ENCODE data around the gene SLC41A1. TPM values are rescaled to one million over a fixed set of nuclear protein-coding genes. Genes with fewer than 3 reads are reported as not detected.

The SLC41A1 gene
- total and polyA plus RNA-seq, 2 experiments from 2014 or later: 11.8 to 30.0 TPM

- no peak for TF ChIP-seq STAT1 (IDR thresholded peaks at IDR 0.05; ENCODE audit: unreplicated experiment)
- no peak for TF ChIP-seq EZH2 (IDR thresholded peaks at IDR 0.05; ENCODE audit: low read depth, unreplicated experiment)
- no peak for TF ChIP-seq ZNF331 (CRISPR knock-in tag; IDR thresholded peaks at IDR 0.05; ENCODE audit: low read depth)
- TF ChIP-seq JUNB (IDR thresholded peaks at IDR 0.05; ENCODE audit: unreplicated experiment): no peak
- no peak for TF ChIP-seq ETS1 (IDR thresholded peaks at IDR 0.05)
- no peak for TF ChIP-seq ZNF462 (CRISPR knock-in tag; IDR thresholded peaks at IDR 0.05)
Observed at GRCh38 chr1:205843036-205843859, 30.2 kb upstream of the SLC41A1 start (continued).

GRCh38 chr1:205842229-205842628, 29.2 kb upstream of the SLC41A1 start:
- ATAC-seq (no peak), DNase-seq (ENCODE audit: low spot score) (no peak)
- Histone ChIP-seq H3K9me2 (ENCODE audit: insufficient read depth) (peaks cover 3% of the 10 kb centered on the region; the same call in 1 of the 2 replicates), H3K4me1 (ENCODE audit: insufficient read depth) (no peaks in the 10 kb centered on the region), H3K36me3 (ENCODE audit: insufficient read depth) (no peaks in the 10 kb centered on the region), H3K79me2 (replicated peaks; ENCODE audit: insufficient read depth) (no peaks in the 10 kb centered on the region), H3K27me3 (ENCODE audit: insufficient read depth) (no peaks in the 10 kb centered on the region), H2AFZ (no peak overlapping the region), H3K4me3 (no peak overlapping the region), H3K27ac (ENCODE audit: low read depth) (no peak overlapping the region), H3F3A (replicated peaks; ENCODE audit: low read depth) (no peaks in the 10 kb centered on the region), H3K4me2 (no peak overlapping the region), H4K20me1 (replicated peaks; ENCODE audit: insufficient read depth) (no peaks in the 10 kb centered on the region)
- H3K27ac Mint-ChIP-seq: no peak overlapping the region
- H3K36me3 Mint-ChIP-seq (ENCODE audit: low read depth): no peaks in the 10 kb centered on the region
- H3K4me3 Mint-ChIP-seq: no peak overlapping the region
- H3K9me3 Mint-ChIP-seq: no peaks in the 10 kb centered on the region
- peaks cover 3% of the 10 kb centered on the region for H3K27me3 Mint-ChIP-seq (ENCODE audit: insufficient read depth, low read depth, poor library complexity)
- H3K4me1 Mint-ChIP-seq: peaks cover 6% of the 10 kb centered on the region; the same call in 2 of the 3 replicates
- TF ChIP-seq ZNF331 (CRISPR knock-in tag; IDR thresholded peaks at IDR 0.05; ENCODE audit: low read depth) (no peak), CTCF (conservative IDR thresholded peaks at IDR 0.05; ENCODE audit: low read depth in 2 of 2) (no peak), POLR2AphosphoS5 (IDR thresholded peaks at IDR 0.05; ENCODE audit: low read depth) (no peak), EZH2 (IDR thresholded peaks at IDR 0.05; ENCODE audit: low read depth, unreplicated experiment) (no peak)
